Esophagus (tissue), 2 donors: ENCODE data around the gene AQP6. TPM values are rescaled to one million over a fixed set of nuclear protein-coding genes. Genes with fewer than 3 reads are reported as not detected.

Experiments
- H3K27ac ChIP-seq, 2 donors: one replicate each; pipeline ENCODE4 v1.5.1; 2013; ENCODE audit warnings: low read depth in 2 of 2, mild to moderate bottlenecking in 2 of 2, inconsistent platforms in 1 of 2, low read length in 1 of 2, moderate library complexity in 1 of 2
- H3K27me3 ChIP-seq, 2 donors: one replicate each; pipeline ENCODE4 v1.6.1; 2013; ENCODE audit warnings: low read length in 2 of 2, control low read depth in 1 of 2, mild to moderate bottlenecking in 1 of 2; ENCODE audit not compliant: insufficient read depth in 2 of 2, control insufficient read depth in 1 of 2
- H3K36me3 ChIP-seq, 2 donors: one replicate each; pipeline ENCODE4 v1.6.1; 2013; ENCODE audit warnings: low read length in 1 of 2; ENCODE audit not compliant: control insufficient read depth in 2 of 2, insufficient read depth in 2 of 2
- H3K4me1 ChIP-seq, 2 donors: one replicate each; pipeline ENCODE4 v1.6.1; 2013; ENCODE audit warnings: low read length in 1 of 2; ENCODE audit not compliant: control insufficient read depth in 2 of 2, insufficient read depth in 2 of 2
- H3K4me3 ChIP-seq, 2 donors: one replicate each; pipeline ENCODE4 v1.5.1; 2013; ENCODE audit warnings: low read length in 2 of 2, mild to moderate bottlenecking in 2 of 2, low read depth in 1 of 2, moderate library complexity in 1 of 2
- H3K9me3 ChIP-seq, 2 donors: one replicate each; pipeline ENCODE4 v1.6.1; 2013; ENCODE audit warnings: mild to moderate bottlenecking in 2 of 2, low read depth in 1 of 2, low read length in 1 of 2, moderate library complexity in 1 of 2; ENCODE audit not compliant: control insufficient read depth in 2 of 2, insufficient read depth in 1 of 2
- WGBS, 2 donors: extraction: QIAGEN DNeasy Blood & Tissue Kit; methylation state at CpG; one replicate each; pipeline ENCODE4 v1.1.7; 2013; 5-methylcytosine and 5-hydroxymethylcytosine counted together
- polyA plus RNA-seq, 2 donors: library from polyadenylated mRNA; stranded (reverse); fragments of 200-250 nt; gene quantifications; one replicate each; pipeline ENCODE4 v1.2.3, GENCODE V29; 2013
- donor health status: healthy with polysubstance abuse.
- donor health status: Bipolar disorder and iron deficiency.

Gene AQP6
- polyA plus RNA-seq, 2 donors: 0.02 to 0.08 TPM

DNA sequence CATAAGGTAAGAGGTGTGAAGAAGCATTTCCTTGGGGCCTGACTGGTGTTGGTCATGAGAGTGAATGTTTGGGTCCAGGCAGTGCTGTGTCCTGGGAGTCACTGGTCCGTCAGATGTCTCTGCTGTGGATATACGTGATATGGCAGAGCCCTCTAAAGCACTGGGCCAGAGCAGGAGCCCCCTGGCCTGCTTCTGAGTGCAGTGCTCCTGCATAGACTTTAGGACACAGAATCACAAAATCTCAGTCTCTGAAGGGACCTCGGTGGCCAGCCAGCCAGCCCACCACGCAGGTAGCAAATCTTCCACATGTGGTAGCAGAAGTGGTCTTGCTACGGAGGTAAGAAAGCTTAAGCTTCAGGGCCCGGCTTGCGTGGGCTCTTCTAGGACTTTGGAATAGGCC, 40.7 kb upstream of the AQP6 start:
- Histone ChIP-seq H3K9me3 (peaks cover 0 to 2% of the 10 kb centered on the region in 2 donors), H3K27me3 (no peaks in the 10 kb centered on the region), H3K36me3 (no peaks in the 10 kb centered on the region), H3K4me3 (no peak overlapping the region), H3K4me1 (peaks cover 0 to 6% of the 10 kb centered on the region in 2 donors), H3K27ac (peak overlapping the region; percentile 56 to 64)
- WGBS, 2 donors: 72 to 73% methylated on average over 7 of the region's 7 CpGs

DNA sequence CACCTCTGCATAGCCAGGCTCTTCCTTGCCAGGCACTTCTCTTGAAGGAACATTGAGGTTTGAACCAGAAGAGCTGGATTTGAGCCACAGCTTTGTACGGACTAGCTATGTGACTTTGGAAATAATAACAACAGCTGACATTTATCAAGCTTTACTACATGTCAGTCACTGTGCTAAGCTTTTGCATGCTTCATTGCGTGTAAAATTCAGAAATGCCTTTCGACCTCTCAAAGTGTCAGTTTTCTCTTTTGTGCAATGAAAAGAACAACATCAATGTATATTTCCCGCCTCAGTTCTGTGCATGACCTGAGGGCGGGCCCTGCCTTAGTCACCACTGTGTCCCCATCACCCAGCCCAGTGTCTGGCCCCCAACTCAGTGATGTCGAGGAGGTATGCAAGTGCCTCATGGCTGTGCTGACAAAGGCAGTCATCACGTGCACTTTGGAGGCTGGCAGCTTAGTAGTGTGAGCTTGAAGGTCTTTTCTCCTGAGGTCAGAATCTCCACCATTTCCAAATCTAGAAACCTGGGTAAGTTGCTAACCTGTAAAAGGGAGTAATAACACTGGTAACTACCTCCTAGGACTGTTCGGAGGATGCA, 40.1 kb upstream of the AQP6 start:
- Histone ChIP-seq H3K9me3 (peaks cover 0 to 2% of the 10 kb centered on the region in 2 donors), H3K4me3 (no peak overlapping the region), H3K27me3 (no peaks in the 10 kb centered on the region), H3K4me1 (peaks cover 0 to 9% of the 10 kb centered on the region in 2 donors), H3K27ac (peak overlapping the region; percentile 56 to 64), H3K36me3 (no peaks in the 10 kb centered on the region)
- 64 to 66% methylated on average over 8 of the region's 8 CpGs for WGBS, 2 donors

DNA sequence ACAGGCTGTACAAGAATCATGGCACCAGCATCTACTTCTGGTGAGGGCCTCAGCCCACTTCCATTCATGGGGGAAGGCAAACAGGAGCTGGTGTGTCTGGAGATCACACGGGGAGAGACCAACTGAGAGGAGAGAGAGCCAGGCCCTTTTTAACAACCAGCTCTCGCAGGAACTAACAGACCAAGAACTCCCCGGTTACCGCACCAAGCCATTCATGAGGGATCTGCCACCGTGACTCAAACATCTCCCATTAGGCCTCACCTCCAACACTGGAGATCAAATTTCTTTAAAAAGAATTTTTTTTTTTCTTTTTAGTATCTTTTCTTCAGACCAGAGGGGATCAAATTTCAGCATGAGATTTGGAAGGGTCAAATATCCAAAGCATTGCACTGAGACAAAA, 39.0 kb upstream of the AQP6 start:
- H3K4me3 ChIP-seq: no peak overlapping the region
- no peaks in the 10 kb centered on the region for H3K27me3 ChIP-seq
- no peaks in the 10 kb centered on the region for H3K9me3 ChIP-seq
- H3K27ac ChIP-seq: no peak overlapping the region
- WGBS, 2 donors: 82 to 87% methylated on average over 5 of the region's 5 CpGs
- no peaks in the 10 kb centered on the region for H3K36me3 ChIP-seq
- H3K4me1 ChIP-seq: peaks cover 3 to 13% of the 10 kb centered on the region in 2 donors

DNA sequence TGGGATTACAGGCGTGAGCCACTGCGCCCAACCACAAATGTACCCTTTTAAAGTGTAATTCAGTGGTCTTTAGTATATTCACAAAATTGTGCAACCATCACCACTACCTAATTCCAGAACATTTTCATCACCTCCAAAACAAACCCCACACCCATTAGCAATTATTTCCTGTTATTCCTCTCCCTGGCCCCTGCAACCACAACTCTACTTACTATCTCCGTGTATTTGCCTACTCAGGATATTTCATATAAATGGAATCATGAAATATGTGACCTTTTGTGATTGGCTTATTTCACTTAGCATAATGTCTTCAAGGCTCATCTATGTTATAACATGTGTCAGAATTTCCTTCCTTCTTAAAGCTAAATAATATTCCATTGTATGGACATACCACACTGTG, 38.2 kb upstream of the AQP6 start:
- Histone ChIP-seq H3K4me3 (no peak overlapping the region), H3K9me3 (no peaks in the 10 kb centered on the region), H3K4me1 (peaks cover 4 to 12% of the 10 kb centered on the region in 2 donors), H3K36me3 (no peaks in the 10 kb centered on the region), H3K27me3 (no peaks in the 10 kb centered on the region), H3K27ac (no peak overlapping the region)
- 89 to 91% methylated on average over 3 of the region's 3 CpGs for WGBS, 2 donors

DNA sequence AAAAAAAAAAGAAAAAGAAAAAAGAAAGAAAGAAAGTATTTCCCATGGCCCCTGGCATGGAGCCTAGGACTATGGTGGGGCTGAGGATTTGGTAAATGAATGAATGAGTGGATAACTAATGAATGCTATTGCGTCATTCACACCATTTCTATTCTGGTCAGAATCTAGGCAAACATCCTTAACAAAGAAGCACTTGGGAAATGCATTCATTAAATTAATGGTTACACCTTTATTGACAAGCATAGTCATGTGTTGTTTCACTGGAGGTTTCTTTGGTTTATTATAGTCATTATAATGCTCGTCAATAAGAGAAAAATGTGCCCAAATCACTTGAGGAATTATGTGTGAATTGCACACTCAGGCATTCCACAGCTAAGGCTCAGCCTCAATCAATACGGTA, 35.8 kb upstream of the AQP6 start:
- Histone ChIP-seq H3K9me3 (no peaks in the 10 kb centered on the region), H3K4me1 (peaks cover 6 to 17% of the 10 kb centered on the region in 2 donors), H3K27ac (peak overlapping the region; percentile 16 to 96), H3K4me3 (no peak overlapping the region), H3K36me3 (no peaks in the 10 kb centered on the region), H3K27me3 (no peaks in the 10 kb centered on the region)
- 55 to 67% methylated on average over 3 of the region's 3 CpGs for WGBS, 2 donors

DNA sequence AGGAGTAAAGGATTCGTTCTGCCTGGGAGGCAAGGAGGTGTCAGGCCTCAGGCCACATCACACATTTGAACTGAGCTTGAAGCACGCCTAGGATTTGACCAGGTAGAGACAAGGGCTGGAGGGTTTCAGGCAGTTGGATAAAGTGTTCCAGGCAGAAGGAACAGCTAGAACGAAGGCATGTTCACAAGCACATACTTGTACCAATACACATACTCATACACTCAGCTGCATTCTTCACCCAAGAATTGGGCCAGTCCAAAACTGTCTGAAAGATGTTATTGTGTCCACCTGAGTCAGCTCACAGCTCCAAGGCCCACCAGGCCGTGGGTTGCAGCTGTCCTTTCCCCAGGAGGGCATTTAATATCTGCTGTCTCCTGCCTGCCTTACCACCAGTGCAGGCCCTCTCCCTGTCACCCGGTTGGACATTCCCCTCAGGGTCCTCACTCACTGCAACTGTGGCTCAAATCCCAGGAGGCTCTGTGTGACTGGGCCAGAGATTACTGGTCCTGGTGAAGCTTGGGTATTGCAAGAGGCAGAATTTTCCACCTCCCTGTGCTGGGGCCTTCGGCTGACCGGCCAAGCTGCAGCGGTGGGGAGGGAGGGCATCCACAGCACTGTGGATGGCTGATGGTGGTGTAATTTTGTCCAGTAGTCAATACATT, 35.0 kb upstream of the AQP6 start:
- H3K27ac ChIP-seq: peak overlapping the region; percentile 90 to 96
- 62 to 69% methylated on average over 8 of the region's 8 CpGs for WGBS, 2 donors

DNA sequence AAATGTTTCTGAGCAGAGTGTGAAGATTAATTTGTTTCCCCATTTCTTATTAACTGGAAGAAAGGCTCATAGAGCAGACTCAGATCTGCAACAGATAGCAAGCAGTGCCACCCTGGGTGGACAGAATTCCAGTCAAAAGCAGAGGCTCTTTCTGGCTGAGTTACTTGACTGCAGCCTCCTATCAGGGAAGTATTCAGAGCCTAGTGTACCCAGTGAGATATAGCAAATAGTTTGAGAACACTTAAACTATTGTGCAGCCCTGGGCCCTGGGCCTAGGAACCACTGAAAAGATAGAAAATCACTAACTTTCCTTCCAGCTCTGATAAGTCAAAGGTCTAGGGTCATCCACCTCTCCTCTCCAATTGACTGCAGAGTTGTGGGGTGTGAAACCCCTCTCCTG, 33.4 kb upstream of the AQP6 start:
- Histone ChIP-seq H3K9me3 (no peaks in the 10 kb centered on the region), H3K4me3 (no peak overlapping the region), H3K36me3 (no peaks in the 10 kb centered on the region), H3K27ac (peak overlapping the region; percentile 71 to 87), H3K27me3 (no peaks in the 10 kb centered on the region), H3K4me1 (peaks cover 6 to 28% of the 10 kb centered on the region in 2 donors)

More for the DNA sequence above, 35.0 kb upstream of the AQP6 start:
- Histone ChIP-seq H3K36me3 (no peaks in the 10 kb centered on the region), H3K4me3 (no peak overlapping the region), H3K27me3 (no peaks in the 10 kb centered on the region), H3K9me3 (no peaks in the 10 kb centered on the region), H3K4me1 (peaks cover 6 to 21% of the 10 kb centered on the region in 2 donors)

DNA sequence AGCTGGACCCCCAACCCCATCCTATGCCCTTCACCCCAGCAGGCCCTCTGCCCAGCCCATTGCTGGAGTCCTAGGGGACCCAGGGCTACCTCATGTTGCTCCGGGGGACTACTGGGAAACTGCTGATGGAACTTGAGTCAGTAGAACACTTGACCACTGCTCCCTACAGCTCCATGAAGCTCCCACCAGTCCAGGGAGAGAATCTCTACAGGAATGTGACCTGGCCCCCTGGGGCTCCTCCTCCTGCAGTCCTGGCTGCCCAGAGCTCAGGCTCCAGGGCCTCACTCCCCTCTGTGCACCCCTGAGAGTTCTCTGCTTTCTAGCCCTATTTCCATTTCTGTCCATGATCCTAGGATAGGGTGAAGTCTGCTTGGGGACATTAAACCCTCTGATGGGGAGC, 33.0 kb upstream of the AQP6 start:
- Histone ChIP-seq H3K27ac (peak overlapping the region; percentile 71 to 87), H3K9me3 (no peaks in the 10 kb centered on the region), H3K4me1 (peaks cover 6 to 28% of the 10 kb centered on the region in 2 donors), H3K27me3 (no peaks in the 10 kb centered on the region), H3K4me3 (no peak overlapping the region), H3K36me3 (no peaks in the 10 kb centered on the region)
- 93 to 100% methylated on average over 1 of the region's 1 CpG for WGBS, 2 donors

DNA sequence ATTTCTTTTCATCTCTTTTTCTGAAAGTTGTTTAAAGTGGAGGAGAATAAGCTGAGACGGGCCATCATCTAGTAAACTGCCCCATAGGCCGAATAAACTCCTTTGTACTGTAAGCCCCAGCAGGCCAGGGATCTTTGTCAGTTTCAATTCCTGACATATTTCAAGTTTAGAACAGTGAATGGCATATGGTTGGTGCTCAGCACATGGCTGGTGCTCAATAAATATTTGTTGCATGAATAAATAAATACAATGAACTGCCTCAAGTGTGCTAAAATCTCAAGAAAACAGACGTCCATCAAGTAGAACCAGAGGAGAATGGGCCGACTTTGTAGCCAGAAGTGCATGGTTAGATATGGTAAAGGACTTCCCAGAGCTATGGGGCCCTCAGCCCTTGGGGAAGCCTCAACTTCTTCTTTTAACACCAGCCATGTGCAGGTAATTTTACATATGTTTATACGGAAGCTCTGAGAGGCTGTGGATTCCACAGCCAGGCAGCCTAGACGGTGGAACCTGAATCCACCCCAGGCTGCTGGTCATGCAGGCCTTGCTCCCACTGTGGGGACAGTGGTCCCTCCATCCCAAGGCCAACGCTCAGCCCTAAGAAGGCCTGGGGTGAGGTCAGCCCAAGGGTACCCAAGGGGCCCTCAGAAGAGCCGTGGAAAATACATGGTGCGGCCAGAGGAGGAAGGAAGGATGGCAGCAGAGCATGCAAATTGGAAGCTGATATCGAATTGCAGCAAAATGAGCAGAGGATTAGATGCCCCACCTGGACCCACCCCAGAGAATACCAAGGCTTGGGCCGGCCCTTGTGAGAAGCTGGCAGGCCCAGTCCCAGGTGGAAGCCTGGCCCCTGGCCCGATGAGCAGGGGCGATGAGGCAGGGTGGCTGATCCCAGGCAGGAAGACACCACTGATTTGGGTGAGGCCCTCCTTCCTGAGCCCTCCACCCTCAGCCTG, 30.9 kb upstream of the AQP6 start:
- Histone ChIP-seq H3K9me3 (no peaks in the 10 kb centered on the region), H3K27me3 (no peaks in the 10 kb centered on the region), H3K27ac (peak overlapping the region; percentile 45 to 87), H3K4me1 (peaks cover 6 to 33% of the 10 kb centered on the region in 2 donors), H3K4me3 (no peak overlapping the region), H3K36me3 (no peaks in the 10 kb centered on the region)
- 78 to 80% methylated on average over 13 of the region's 13 CpGs for WGBS, 2 donors
